Central memory CD4-positive, alpha-beta T cell (primary cell): ENCODE measurements around the gene PRXL2A.
"Not testable (repeated sequence)": the region's sequence is repeated elsewhere in the genome, so short reads cannot be mapped to it uniquely, and the experiment has no call there.

Experiments used
- DNase-seq: peaks from one replicate; pipeline ENCODE4 v3.0.0; 2022

Gene PRXL2A

DNA sequence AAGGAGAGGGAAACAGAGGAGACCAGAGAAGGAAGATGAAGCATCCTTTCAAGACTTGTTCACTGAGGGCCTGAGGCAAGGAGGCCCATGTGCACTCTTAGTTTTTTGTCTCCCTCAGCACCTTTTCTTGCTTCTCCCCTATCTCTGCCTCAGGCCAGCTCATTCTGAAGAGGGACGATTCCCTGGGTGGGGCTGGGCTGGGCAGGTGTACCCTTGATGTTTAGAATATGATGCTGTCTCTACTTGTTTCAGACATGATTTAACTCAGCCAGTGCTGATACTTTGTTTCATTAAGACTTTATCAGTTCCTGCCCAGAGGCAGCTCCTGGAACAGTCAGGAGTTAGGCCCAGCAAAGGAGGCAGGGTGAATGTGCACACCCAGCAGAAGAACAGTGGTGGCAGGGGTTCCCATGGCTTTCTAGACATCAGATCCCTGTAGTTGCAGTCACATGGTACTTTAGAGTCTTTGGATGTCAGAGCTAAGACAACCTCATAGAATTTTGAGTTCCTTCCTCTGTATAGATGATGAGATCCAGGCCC, 3.4 kb downstream of the PRXL2A start:
- no peak for DNase-seq

DNA sequence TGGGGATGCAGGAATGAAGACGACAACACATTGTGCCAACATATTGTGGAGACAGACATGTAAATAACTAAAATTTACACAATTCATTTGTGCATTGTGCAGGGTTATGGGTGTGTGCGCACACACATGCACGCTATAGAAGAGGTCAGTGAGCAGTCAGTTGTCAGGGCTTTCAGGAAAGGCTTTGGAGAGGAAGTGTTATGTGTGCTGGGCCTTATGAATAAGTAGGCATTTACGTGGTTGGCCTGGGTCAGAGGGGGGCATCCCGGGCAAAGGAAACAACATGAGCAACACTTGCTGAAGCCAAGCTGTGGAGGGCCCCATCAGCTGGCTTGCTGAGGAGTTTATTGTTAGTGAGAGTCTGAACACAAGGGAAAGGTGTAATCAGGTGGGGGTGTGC, 4.1 kb downstream of the PRXL2A start:
- no peak for DNase-seq

DNA sequence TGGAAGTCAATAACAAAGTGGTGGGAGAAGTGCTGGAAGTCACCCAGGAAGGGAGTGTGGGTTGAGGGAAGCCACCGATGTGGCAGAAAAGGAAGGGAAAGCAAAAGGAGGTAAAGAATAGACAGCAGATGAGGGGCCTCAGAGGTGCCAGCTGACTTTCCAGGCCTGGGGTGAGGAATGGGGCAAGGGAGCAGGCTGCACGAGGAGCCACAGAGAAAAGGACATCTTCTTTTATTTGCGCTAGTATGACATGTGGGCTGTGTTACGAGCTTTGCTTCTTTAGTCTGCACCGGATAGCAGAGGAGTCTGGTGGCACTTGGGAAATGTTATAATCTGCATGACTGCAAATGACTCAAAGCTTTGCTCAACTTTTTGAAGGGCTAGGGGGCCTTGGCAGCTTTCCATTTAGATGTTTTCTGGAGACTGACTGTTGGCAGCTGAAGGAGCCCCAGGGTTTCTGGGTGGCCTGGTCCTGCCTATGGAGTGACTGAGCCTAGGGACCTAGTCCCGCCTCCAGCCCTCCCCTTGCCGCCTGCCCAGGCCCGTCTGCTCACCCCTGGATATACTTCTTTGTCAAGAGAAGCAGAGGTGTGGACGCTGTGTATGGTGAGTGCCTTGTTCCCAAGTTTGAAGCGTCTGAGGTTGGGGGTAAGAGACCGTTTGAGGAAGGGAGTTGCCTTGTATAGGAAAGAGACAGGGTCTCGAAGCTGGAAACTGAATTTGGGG, 5.1 kb downstream of the PRXL2A start:
- DNase-seq, result no peak

DNA sequence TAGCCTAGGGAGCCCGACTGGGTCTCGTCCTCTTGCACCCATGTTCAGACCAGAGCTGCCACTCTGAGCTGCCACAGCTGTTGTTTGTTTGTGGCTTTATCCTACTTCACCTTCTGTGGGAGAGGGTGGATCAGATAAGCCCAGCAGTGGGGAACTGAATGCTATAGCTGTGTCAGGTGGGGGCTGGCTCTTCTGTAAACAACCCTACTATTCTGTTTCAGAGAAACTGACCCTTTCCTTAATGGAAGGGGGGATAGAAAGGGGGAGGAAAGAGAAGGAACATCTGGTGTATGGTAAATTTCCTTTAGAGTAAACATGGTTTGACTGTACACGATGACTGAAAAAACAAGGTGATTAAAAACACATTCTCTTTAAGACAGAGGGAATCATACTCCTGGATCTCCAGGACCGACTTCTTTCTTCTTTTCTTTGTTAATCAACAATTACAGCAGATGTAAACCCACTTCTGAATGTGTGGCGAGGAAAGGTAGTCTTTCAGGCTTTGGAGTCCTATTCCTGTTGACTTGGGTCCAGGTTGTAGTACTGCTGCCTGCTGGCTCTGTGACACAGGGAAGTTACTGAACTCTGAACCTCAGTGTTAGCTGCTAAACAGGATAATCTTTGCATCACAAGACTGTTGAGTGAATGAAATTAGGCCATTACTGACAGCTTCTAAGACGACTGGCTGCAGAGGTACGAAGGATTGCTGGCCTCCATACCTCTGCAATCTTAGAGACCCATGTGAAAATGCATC, 6.0 kb downstream of the PRXL2A start:
- DNase-seq, result no peak

DNA sequence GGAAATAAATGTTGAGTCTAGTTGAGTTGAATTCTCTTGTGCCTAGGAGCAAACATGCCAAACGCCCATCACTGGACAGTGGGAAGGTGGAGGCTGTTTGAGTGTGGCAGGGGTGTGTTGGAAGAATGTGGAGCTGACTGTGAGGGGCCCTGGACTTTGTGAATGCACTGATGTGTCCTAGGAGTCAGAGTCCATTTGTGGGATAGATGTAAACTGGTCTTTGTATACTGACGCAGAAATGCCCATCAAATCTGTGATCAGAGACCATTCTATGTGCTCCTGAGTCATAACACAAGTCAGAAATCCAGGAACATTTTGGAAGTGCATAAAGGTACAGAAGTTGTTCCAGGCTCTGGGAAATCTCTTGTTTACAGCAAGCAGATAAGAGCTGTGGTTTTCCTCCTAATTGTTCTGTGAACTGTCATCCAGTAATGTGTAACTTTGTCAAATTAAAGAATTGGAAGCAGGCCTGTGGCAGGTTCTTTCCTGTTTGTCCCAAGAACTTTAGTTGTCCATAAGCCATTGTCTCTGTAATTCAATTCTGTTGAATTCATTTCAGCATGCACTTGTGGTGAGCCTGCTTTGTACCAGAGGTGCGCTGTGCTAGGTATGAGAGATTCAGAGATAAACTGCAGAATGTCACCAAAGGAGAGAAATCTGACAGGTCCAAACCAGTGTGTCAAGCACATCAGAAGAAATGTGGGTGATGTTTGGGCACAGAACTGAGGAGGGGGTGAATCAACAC, 7.6 kb downstream of the PRXL2A start:
- no peak for DNase-seq

DNA sequence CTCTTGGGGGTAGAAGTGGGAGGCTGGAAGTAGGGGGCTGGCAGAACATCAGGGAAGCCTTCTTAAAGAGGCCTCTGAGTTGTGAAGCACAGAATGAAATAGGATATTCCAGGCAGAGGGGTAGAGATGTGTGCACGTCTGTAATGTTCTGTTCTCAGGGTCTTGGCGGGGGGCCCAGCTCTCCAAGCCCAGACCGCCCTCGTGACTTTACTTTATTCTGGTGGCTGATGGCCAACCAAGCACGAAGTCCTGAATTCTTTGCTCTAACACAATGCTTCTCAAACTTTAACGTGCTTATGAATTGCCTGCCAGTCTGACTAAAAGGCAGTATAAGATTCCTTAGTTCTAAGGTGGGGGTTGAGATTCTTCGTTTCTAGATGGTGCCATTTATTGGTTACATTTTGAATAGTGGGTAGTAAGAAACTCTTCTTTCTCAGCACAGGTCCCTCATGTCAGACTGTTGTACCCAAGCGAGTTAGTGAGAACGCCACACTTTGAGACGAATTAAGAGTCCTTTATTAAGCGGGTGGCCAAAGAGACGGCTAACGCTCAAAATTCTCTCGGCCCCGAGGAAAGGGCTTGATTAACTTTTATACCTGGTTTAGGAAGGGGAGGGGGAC, 8.2 kb downstream of the PRXL2A start:
- DNase-seq, result no peak

DNA sequence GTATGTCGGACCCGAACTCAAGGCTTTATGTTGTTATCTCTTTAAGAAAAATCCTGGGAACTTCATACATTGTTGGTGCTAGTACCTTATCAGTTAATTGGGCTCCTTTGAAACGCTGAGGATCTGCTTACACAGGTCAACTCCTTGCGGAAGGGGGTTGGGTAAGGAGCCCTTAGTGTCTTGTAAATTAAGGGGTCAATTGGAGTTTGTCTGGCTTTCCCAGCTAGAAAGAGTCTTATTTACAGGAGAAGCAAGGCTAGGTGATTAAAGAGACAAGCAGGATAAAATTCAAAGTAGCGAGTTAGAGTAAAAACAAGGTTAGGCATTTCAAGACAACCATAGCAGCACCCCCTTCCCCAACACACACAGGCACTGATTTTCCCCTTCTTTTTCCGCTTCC, 8.9 kb downstream of the PRXL2A start:
- not testable (repeated sequence) for DNase-seq

DNA sequence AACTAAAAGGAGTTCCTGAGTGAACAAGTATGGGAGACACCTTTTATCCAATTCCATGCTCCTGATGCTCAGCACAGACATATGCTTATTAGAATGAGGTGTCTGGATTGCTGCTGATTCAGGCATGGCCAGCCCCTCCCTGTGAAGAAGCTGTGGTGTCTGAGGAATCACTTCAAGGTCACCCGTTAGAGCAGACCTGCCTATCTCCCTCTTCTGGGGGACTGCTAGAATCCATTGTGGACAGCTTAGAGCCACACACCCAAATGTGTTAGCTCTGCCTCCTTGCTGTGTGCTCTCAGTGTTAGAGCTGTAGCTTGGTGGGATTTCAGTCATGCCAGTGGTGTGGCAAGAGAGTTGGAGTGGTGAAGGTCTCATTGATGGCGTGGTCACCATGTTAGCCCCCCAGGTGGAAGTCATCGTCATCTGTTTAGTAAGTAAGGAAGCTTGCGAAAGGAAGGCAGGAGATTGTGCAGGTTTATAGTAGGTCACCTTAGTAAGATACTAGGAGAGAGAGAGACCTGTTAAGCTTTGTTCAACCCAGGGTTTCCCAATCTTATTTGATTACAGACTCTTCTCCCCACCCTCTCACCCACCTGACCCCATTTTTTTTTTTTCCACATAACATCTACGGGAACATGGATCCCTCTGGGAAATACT, 12.8 kb downstream of the PRXL2A start:
- DNase-seq, result no peak

DNA sequence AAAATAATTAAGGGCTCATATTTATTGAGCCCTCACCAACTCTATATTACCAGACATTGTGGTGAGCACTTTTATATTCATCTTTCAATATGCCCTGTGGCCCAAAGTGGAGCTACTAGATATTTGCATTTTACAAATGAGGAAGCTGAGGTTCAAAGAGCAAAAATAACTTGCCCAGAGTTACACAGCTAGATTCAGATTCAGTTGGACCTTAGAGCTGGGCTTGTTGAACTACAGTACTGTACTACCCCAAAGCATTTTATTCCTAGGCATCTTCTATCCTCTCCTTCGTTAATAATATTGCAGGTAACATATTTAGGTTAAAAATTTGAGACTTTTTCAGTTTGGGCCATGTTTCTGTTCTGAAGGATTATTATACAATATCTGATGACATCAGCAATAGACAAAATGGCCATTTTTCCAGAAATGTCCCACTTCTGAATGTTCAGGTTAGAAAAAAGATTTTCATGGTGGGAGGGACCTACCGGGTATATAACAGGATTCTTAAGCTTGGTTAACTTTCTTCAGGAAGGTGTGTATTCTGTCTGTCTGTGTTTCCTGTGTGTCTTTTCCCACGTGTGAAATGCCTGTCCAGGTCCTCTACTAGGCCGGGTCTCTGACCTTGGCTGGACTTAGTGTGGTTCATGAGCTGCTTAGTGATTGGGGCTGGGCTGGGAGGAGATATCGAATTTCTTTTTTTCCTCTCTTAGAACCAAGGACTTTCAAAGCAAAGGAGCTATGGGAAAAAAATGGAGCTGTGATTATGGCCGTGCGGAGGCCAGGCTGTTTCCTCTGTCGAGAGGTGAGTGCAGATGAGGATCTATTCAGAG, 13.6 kb downstream of the PRXL2A start:
- DNase-seq, result no peak

DNA sequence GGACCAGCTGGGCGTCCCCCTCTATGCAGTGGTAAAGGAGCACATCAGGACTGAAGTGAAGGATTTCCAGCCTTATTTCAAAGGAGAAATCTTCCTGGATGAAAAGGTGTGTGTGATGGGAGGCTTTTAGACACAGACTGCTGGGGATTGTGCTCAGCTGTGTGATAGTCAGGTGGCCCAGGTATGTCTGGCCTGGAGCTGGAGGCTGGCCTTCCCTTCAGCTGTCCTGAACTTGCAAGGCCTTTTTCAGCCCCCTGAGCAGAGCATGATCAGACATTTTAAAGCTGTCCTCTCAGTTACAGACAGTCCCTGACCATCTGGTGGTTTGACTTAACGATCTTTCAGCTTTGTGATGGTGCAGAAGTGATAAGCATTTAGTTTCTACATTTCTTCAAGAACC, 17.6 kb downstream of the PRXL2A start:
- DNase-seq, result no peak

DNA sequence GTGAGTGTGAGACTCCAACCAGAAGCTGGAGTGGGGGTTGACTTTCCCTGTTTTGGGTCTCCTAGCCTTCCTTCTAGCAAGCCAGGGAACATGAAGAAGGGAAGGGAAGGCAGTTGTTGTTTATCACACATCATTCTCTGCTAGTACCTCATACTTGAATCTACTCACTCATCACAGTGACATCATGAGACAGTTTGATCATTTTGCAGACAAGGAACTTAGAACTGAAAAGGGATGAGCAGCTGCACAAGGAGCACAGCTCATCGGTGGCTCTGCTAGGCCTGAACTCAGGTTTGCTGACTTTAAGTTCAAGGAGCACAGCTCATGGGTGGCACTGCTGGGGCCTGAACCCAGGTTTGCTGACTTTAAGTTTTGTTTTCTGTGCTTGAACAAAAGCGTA, 19.2 kb downstream of the PRXL2A start:
- DNase-seq, result no peak

DNA sequence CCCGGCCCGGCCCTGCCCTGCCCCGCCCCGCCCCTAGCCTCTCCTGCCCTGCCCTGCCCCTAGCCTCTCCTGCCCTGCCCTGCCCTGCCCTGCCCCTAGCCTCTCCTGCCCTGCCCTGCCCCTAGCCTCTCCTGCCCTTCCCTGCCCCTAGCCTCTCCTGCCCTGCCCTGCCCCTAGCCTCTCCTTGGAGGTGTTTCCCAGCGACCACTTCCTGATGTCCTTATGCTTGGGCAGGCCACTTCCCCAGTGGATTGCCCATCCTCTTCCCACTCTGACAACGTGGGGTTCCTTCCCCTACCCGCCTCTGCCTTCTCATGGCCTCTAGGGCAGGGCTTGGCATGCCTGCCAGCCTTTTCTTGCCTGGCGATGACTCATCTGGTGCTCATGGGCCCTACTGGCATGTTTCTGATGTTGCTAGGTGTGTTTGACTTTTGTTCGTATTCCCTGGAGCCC, 21.2 kb downstream of the PRXL2A start:
- DNase-seq, result no peak

DNA sequence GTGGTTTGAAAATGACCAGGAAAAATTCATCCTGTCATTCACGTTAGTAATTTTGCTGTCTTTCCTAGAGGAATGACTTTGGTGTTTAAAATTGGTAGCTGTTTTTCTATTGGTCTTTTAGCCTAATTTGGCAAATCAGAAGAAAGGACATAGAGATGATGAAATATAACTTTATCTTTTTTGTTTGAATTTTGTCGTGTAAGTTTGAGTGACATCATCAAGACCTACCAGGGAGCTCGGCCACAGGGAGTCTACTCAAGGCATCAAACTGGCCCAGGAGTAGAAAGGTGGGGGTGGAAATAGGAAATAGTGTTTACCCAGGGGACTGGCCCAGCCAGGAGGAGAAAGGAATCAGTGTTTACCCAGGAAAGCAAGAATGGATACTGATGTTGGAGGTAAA, 24.8 kb downstream of the PRXL2A start:
- DNase-seq, result no peak

DNA sequence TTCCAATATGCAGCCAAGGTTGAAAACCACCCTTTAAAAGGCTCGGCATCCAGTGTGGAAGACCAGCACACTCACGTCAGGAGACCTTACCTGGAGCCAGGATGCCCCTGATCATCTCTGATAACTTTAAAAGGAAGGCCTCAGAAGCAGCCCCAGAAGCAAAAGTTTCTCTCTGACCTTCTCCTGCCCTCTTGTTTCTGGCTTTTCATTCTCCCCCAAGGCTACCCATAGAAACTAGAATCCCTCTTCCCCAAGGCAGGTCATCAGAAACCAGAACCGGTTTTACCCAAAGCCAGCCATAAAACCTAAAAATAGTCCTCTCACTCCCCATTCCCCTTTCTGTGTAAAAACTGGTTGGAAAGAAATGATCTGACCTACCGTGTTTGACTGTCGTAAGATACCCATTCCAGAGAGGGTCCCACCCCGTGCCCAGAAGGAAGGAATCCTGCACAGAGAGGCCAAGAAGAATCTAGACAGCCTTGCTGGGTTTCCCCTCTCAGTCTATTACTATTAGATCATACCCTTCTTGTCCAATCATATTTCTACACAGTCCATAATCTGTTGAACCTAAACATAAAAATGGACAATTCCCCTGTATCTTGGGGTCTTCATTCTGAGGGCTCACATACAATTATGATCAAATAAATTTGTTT, 28.2 kb downstream of the PRXL2A start:
- no peak for DNase-seq

DNA sequence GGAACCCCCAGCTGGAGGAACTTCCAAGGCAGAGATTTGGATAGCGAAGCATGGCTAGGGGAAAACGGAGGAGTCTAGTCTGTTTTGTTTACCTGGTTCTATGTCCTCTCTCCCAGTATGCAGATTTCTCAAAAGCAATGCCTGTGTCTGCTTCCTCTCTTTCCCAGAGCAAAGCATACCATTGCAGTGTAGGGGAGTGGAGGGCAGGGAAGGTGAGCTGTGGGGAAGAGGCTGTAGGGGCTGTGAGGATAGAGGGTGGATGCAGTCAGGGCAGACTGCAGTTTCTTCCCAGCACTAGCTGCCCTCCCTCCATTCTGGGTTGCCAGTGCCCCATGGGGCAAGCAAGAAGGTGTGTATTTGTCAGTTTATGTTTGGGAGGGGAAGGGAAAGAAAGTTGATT, 28.9 kb downstream of the PRXL2A start:
- DNase-seq, result no peak

DNA sequence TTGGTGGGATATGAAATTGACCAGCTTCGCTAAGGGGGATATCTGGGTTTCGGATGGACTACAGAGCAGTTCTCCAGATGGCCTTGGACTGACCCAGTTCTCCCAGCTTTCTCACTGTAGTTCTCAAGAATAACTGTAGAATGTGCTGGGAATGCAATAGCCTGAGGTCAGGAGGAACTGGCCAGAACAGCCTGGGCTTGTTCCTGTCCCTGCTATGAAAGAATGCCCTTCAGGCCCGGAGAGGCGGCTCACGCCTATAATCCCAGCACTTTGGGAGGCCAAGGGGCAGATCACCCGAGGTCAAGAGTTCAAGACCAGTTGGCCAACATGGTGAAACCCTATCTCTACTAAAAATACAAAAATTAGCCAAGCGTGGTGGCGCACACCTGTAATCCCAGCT, 33.5 kb downstream of the PRXL2A start:
- no peak for DNase-seq

DNA sequence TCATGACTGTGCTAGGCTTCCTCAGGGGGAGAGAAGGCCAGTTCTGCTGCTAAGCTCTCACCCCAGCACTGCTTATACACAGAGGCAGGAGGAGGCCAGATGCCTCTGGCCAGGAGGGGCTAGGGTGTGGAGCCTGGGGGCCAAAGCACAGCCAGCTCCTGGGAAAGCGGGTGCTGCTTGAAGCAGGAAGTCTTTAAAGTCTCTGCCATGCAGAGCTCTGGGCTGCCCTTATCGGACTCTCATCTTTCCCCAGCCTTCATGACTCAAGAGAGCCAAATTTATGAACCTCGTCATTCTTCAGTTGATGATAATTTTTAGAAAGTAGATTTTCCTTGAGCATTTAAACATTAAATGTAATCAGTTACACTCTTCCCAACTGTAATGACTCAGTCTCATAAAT, 34.5 kb downstream of the PRXL2A start:
- no peak for DNase-seq

DNA sequence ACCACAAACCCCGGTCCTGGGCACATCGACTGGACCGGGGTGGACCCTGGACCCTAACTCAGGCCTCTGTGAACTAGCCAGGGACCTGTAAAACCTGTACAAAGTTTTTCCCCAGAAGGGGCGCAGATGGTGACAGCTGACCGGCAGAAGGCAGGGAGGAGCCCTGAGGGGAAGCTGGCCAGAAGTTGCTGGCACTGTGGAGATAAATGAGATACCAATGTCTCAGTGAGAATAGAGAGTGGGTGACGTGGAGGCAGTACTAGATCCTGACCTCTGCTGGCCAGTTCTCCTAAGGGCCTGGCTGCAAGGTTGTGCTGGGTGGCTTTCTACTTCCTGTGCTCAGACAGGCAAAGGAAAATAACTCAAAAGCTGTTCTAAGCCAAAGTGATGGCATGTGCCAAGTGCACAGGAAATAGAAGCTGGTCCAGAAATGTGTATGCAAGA, 35.2 kb downstream of the PRXL2A start:
- no peak for DNase-seq

DNA sequence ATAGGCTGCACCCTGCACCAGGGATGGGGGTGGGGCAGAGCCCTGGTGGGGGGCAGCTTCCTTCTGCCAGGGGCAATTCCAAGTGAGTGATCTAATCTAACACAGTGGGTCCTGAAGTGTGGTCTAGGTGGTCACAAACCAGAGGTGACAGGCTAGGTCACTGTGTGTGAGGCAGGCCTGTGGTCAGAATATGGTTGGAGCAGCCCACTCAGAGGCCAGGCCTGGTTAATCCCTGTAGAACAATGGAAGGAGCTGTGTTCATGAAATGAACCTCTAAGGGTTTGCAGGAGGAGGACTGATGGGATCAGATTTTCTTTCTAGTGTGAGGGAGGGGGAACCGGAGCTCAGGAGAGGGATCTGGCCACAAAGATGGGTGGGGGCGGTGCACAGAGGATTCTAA, 35.8 kb downstream of the PRXL2A start:
- no peak for DNase-seq

DNA sequence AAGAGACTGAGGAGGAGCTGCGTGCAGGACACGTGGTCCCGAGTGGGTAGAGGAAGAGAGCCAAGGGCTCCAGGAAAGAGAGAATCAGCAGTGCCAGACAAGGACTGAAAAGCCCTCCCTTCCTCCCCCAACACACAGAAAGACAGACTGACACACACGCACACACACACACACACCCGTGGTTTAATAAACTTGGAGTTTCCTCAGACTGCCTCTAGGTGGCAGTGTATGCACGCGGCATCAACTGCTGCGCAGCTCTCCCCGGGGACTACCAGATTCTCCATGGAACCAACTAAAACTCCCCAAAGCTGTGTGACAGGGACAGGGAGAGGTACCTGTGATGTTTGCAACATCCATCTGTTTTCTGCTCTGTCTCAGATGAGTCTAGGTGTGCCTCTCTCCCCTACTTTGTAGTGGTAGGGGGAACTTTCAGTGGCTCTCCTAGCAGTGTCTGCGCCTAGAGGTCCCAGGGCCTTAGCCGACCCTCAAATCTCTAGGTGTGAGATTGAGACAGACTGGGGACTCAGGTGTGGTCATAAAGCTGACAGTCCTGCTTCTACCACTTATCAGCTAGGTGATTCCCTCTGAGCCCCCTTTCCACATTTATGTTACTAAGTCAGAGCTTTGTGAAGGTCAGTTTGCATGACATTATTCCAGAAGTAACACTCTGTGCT, 36.4 kb downstream of the PRXL2A start:
- DNase-seq, result peak; percentile 72
